ENCODE measurements around the gene RAPGEFL1.

The RAPGEFL1 gene

GRCh38 chr17:40145476-40145875 lies 31.8 kb upstream of the RAPGEFL1 start:
- no peak overlapping the region for H3K27ac ChIP-seq (ENCODE audit: low read length)
- H3K79me2 ChIP-seq (ENCODE audit: insufficient read depth, low read length), result peaks cover 87% of the 10 kb centered on the region
- no peaks in the 10 kb centered on the region for H3K9me3 ChIP-seq (ENCODE audit: insufficient read depth, low read length, severe bottlenecking)
- no peak for DNase-seq
- H3K4me2 ChIP-seq (ENCODE audit: insufficient read depth, low read length), result no peak overlapping the region
- H3K4me1 ChIP-seq (ENCODE audit: insufficient read depth, low read length), result peaks cover 24% of the 10 kb centered on the region
- TF ChIP-seq CTCF (IDR thresholded peaks at IDR 0.05; ENCODE audit: borderline replicate concordance, extremely low read depth, low read length, poor library complexity, severe bottlenecking) (no peak), EZH2 (IDR thresholded peaks at IDR 0.05; ENCODE audit: borderline replicate concordance, low read depth, low read length, severe bottlenecking) (no peak)
- no peaks in the 10 kb centered on the region for H3K27me3 ChIP-seq (ENCODE audit: insufficient read depth, low read length, poor library complexity)
- H3K9ac ChIP-seq (ENCODE audit: low read depth, low read length), result no peak overlapping the region
- peaks cover 8% of the 10 kb centered on the region; the same call in 1 of the 2 replicates for H4K20me1 ChIP-seq (ENCODE audit: insufficient read depth, low read length)
- H2AFZ ChIP-seq (ENCODE audit: low read depth, low read length), result no peak overlapping the region
- no peak overlapping the region for H3K4me3 ChIP-seq (ENCODE audit: low read depth in 1 of 2, low read length in 2 of 2)
- no peak for ATAC-seq (ENCODE audit: insufficient read depth, low read depth)
- H3K36me3 ChIP-seq (ENCODE audit: insufficient read depth, low read length), result peaks cover 68% of the 10 kb centered on the region

- Histone ChIP-seq H3K27ac (ENCODE audit: low read length) (no peak overlapping the region), H3K36me3 (ENCODE audit: insufficient read depth, low read length) (peaks cover 73% of the 10 kb centered on the region), H3K4me2 (ENCODE audit: insufficient read depth, low read length) (no peak overlapping the region), H3K27me3 (ENCODE audit: insufficient read depth, low read length, poor library complexity) (no peaks in the 10 kb centered on the region), H3K9me3 (ENCODE audit: insufficient read depth, low read length, severe bottlenecking) (no peaks in the 10 kb centered on the region), H3K4me3 (ENCODE audit: low read depth in 1 of 2, low read length in 2 of 2) (no peak overlapping the region), H2AFZ (ENCODE audit: low read depth, low read length) (no peak overlapping the region), H4K20me1 (ENCODE audit: insufficient read depth, low read length) (peaks cover 8% of the 10 kb centered on the region; the same call in 1 of the 2 replicates), H3K9ac (ENCODE audit: low read depth, low read length) (no peak overlapping the region), H3K79me2 (ENCODE audit: insufficient read depth, low read length) (peaks cover 87% of the 10 kb centered on the region), H3K4me1 (ENCODE audit: insufficient read depth, low read length) (0 out of 2 replicates have a peak, but pooled peaks cover 7% of the 10 kb centered on the region)
- no peak for DNase-seq
- ATAC-seq (ENCODE audit: insufficient read depth, low read depth), result no peak
- no peak for TF ChIP-seq CTCF (IDR thresholded peaks at IDR 0.05; ENCODE audit: borderline replicate concordance, extremely low read depth, low read length, poor library complexity, severe bottlenecking)
Measured at GRCh38 chr17:40148527-40148926, 28.7 kb upstream of the RAPGEFL1 start.

GRCh38 chr17:40150276-40150675 lies 27.0 kb upstream of the RAPGEFL1 start:
- no peak overlapping the region for H3K4me3 ChIP-seq (ENCODE audit: low read depth in 1 of 2, low read length in 2 of 2)
- DNase-seq (no peak), ATAC-seq (ENCODE audit: insufficient read depth, low read depth) (no peak)
- peaks cover 87% of the 10 kb centered on the region for H3K36me3 ChIP-seq (ENCODE audit: insufficient read depth, low read length)
- H2AFZ ChIP-seq (ENCODE audit: low read depth, low read length), result no peak overlapping the region
- no peaks in the 10 kb centered on the region for H3K9me3 ChIP-seq (ENCODE audit: insufficient read depth, low read length, severe bottlenecking)
- no peak for TF ChIP-seq EZH2 (IDR thresholded peaks at IDR 0.05; ENCODE audit: borderline replicate concordance, low read depth, low read length, severe bottlenecking)
- no peak for TF ChIP-seq CTCF (IDR thresholded peaks at IDR 0.05; ENCODE audit: borderline replicate concordance, extremely low read depth, low read length, poor library complexity, severe bottlenecking)
- peaks cover 8% of the 10 kb centered on the region; the same call in 1 of the 2 replicates for H4K20me1 ChIP-seq (ENCODE audit: insufficient read depth, low read length)
- no peak overlapping the region for H3K27ac ChIP-seq (ENCODE audit: low read length)
- no peaks in the 10 kb centered on the region for H3K27me3 ChIP-seq (ENCODE audit: insufficient read depth, low read length, poor library complexity)
- no peak overlapping the region for H3K9ac ChIP-seq (ENCODE audit: low read depth, low read length)
- H3K4me2 ChIP-seq (ENCODE audit: insufficient read depth, low read length), result no peak overlapping the region
- 0 out of 2 replicates have a peak, but pooled peaks cover 7% of the 10 kb centered on the region for H3K4me1 ChIP-seq (ENCODE audit: insufficient read depth, low read length)
- peaks cover 95% of the 10 kb centered on the region for H3K79me2 ChIP-seq (ENCODE audit: insufficient read depth, low read length)

Measured in DND-41 (cell line).